Putamen (tissue), 1 donor: ENCODE results near the gene SHF.

Source experiments
- DNase-seq: peaks from one replicate; pipeline ENCODE4 v3.0.0-alpha.2; 2016; ENCODE audit warnings: low spot score

SHF gene

DNA sequence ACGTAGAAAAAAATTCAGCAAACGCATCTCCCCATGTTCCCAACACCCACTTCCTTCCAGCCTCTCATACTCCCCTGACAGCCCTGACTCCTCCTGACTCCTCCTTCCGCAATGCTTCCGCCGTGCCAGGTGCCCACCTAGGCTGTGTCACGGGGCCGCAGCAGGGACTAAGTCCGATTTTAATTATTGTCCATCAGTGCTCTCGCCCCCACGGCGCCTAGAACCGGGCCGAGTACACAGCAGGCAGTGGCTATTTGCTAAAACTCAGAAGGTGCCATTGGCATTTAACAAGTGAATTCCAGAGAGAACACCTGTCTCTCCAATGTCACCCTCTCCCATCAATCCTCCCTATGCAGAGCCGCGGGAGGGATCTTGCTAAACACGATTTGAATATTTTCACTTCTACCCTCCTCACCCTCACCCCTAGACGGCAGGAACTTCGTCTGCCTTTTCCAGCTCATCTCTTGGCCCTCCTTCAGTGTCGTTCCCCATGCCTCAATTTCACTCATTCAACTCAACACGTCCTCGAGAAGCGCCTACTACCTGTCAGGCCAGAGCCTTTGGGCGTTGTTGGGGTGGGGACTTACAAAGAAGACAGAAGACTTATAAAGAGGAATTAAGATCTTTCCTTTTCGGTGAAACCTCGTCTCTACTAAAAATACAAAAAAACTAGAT, 11.5 kb upstream of the SHF start:
- peak; percentile 50 for DNase-seq

DNA sequence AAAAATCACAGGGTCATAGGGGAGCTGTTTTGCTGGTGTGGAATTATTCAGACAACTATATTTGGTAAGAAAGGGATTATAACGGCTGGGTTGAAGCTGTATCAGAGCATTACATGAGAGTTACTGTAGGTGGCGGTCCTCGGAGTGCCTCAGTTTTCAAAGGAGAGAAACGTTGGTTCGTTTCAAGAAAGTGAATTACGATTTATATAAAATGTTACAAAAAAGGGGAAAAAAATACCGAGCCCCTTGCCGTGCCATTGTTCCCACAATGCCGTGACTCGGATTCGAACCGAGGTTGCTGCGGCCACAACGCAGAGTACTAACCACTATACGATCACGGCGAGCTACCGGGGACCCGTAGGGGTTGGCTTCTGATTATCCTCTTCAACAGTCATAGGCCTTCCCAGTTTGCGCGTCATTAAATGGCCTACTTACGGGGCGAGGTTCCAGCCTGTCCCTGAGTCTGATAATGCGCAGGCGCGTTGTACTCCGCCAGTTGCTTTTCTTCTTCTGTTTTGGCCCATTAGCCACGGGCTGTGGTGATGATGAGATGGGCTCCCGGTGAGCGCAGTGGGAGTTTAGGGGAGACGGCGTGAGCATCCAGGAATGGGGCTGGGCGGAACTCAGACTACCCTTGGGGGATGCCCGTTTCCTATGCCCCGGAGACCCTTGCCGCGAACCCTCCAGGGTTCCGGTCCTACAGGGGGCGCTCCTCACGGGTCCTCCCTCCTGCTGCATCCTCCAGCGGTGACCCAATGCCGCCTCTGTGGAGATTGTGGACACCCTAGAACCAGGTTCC, 10.8 kb upstream of the SHF start:
- DNase-seq = peak; percentile 99

DNA sequence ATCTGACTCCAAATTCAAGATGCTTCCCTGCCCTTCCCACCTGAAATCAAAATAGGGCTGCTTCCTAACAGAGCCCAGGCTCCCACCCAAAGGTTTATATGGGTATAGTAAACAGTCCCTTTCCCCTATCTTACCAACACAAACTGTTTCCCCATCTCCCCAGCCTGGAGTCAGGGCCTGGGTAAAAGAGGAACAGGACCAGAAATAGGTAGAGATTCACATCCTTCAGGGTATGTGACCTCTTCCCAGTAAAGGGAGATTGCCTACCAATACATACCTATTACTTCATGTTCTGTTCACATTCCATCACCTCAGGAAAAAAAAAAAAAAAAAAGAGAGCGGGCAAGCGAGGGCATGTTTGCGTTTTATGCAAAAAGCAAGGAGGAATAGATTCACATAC, 9.7 kb upstream of the SHF start:
- DNase-seq = no peak

DNA sequence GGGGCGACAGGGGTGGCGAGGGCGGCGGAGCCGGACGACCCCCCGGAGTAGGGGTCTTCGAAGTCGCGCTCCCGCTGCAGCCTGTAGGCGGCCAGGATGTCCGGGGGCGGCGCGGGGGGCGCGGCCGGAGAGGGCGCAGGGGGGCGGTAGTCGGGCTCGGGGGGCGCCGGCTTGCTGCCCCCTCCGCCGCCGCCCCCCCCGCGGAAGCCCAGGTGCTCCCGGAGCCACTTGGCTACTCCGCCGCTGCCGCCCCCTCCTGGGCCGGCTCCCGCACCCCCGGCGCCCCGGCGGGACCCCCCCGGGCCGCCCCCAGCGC, 230 bp downstream of the SHF start:
- no peak for DNase-seq

DNA sequence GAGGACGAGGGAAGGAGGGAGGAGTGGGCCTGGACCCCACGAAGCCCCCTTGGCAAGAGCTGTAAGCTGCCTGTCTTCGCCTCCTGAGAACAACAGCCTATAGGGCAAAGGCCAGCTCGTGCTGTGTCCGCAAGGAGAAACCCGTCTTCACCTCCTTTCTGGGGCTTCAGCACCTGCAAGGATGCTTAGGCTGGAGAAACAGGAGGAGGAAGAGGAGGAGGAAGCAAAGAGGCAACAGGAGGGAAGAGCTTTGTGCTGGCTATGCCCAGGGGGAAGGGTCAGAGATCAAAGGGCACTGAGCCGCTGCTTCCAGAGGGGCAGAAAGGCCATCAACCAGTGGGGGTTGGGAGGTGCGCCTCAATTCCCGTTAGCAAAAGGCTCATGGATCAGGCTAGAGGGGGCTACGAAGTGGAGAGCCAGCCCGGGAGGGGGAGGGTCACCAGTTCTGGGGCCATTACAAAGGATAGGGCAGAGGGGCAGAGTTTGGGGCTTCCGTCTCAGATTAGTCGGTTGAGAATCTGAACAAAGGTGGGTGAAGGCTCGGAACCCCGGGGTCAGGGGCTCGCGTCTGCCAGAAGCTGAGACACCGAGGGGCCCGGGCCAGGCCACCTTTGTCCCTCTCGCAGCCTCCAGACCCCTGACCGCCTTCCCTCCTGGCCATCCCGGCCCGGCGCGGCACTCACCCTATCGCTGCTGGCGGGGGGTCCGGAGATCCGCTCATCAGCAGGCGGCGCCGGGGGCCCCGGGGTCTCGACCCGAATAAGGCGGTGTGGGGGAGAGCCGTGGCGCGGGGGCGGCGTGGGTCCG, 792 bp downstream of the SHF start:
- no peak for DNase-seq

DNA sequence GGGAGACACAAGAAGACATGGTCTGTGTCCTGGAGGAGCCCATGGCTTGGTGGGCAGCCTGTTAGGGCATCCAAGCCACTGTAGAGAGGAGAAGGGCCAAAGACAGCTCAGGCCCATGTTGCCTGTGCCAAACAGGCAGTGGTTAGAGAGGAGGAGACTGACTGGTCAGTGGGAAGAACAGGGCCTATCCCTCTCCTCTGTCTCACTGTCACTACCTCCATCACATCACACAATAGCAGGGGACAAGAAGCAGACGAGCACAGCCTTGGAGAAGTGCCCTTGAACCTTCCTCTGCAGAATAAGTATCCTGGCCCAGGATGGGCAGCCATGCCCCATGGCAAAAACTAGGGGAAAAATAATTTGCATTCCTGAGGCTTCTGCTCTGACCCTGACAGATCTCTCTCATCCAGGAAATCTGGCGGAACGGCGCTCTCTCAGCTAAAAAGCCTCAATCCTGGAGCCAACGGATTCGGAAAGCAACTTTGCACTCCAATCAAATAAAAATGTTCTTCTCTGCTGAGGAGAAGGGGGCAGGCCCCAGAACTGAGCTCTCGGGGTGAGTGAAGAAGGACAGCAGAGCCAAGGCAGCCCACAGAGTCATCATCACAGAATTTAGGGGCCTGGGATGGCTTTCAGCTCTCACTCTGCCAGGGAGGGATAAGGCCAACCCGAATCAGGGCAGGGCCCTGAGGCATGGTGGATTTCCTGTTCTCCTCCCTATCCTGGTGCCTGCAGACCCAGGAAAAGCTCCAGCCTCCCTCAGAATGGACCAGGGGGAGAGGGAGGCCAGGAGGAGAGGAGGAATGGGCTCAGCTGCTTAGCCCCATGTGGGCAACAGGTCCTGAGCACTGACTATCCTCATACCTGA, 1.6 kb downstream of the SHF start:
- DNase-seq = no peak

DNA sequence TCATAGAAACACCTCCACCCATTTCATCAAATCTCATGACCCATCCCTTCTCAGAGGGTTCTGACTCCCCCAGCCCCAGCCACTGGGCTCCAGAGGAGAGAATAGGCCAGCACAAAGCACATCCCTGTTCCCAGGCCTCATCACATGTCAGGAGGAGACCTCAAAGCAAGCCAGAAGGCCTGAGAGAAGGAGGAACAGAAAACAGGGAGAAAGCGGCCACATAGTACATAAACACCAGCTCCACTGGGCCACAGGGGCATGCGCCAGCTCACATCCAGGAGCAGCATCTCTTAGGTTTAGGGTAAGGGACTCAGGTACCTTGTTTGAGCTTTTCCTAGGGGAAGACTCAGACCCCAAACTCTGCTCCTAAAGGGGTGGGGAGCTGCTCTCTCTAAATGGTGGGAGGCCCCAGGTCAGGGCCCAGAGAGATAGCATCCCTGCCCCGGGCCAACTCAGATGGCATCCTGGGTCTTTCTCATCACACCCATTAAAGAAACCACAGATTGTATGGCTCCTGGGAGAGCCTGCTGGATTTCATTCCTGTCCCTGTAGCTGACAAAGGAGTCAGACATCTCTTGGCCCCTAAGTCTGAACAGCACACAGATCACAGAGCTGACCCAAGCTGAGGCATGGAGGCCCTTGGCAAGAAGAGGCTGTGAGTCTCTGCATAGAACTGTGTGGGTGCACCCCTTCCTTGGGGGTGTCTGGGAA, 2.5 kb downstream of the SHF start:
- DNase-seq = no peak

DNA sequence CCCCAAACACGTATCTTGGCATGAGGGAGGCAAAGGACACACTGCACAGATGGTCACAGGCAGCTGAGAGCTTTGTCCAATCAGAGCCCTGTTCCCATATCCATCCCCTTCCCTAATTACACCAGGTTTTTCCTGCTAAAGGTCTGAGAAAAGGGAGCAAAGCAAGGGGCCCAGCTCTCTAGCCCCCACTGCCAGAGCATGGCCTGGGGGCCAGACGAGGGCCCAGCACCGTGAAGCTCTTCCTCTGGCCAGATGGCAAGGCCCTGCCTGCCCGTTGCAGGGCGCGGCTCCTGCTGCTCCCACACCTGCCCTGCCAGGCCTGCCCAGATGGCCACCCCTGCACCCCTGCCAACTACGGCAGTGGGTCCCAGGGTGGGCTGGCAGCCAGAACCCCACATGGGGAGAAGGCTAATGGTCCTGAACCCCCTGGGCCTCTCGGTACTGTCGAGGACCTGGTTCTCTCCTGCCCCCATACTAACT, 3.2 kb downstream of the SHF start:
- no peak for DNase-seq

DNA sequence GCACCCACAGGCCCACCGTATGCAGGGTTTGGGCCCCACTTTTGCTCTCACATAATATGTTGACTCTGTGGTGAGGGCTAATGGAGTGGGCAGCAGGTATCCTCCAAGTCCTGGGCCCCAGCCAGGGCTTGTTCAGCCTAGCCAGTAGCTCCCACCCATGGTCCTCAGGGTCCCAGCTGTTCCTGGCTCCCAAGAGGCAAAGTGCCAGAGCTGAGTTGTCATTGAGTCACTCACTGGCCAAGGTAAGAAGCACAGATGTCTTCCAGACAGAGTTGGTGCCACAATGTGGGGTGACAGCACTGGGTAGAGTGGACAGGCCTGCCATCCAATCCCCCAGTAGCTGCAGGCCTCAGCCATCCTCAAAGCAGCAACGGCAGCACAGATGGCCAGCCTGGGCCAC, 4.3 kb downstream of the SHF start:
- no peak for DNase-seq

DNA sequence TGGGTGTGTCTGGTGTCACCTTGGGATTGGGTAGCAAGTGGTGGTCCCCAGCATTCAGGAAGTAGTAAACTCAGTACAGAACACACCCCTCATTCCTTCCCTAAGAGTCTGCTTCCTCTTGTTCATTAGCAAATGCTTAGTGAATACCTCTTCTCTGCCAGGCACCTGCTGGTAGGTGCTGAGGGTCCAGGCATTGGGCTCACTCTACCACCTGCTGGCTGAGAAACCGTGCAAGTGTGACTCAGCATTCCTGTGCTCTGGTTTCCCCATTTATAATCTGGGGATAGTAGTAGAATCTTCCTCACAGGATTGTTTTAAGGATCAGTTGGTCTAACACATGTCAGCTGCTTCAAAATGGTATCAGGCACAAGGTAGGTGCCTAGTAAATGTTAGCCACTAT, 4.8 kb downstream of the SHF start:
- no peak for DNase-seq

DNA sequence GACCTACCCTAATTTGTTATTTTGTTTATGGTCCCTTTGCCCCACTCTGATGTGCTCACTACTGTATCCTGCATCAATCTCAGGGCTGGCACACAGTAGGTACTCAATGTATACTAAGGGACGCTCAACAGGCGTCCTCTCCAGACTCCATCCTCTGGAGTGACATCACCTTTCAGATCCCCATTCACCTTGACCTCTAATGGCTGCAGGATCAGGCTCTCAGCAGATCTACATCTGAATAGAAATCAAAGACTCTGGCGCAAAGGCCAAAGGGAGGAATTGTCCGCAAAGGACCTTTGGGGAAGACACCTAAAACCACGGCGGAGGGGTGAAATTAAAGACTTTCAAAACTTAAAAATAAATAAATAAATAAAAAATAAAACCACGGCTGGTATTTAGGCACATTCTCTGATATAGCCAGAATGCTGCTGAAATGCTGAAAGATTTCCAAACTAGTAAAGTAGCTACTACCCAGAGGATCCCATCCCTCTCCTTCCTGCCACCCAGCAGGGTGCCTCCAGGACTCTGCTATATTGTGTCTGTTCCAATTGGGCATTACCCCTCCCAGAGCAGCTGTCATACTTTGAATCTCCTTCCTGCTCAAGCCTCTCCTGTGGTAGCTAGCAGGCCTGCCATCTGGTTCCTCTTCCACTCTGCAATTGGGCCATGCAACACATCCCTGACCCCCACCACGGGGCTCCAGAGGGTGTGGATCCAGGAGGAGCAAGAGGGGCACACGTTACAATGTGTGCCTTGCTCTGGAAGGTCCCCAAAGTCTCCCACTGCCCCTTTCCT, 6.1 kb downstream of the SHF start:
- DNase-seq = no peak

DNA sequence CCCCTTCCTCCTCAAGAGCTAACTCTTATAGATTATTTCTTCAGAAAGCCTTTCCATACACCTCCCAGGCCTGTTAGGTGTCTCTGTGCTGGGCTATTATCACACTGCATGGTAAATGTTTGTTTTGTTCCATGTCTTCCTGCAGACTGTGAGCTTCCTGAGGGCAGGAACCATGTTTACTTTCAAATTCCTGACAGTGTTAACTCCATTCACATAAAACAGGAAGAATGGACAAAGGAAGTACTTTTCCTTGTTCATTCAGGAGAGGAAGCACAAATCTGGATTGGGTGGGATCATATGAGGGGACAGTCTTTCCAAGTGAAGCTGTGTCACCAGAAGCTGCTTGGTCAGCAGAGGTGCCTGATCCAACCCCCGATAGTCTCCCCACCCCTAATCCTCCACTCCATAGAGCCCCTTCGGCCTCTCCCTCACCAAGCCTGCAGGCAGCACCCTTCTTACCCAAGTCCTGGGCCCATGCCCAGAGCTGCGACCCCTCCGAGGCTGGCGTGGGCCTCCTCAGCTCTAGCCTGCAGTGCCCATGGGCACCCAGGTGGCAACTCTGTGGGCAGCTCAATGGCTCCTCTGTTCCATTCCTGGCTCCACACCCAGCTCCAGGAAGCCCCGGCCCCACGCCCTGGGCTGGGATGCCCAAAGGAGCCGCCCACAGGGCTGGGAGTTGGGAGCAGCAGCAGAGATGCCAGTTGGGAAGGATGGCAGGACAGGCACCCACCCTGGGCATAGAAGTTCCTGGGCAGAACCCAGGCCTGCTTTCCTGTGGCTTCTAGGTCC, 6.9 kb downstream of the SHF start:
- no peak for DNase-seq

DNA sequence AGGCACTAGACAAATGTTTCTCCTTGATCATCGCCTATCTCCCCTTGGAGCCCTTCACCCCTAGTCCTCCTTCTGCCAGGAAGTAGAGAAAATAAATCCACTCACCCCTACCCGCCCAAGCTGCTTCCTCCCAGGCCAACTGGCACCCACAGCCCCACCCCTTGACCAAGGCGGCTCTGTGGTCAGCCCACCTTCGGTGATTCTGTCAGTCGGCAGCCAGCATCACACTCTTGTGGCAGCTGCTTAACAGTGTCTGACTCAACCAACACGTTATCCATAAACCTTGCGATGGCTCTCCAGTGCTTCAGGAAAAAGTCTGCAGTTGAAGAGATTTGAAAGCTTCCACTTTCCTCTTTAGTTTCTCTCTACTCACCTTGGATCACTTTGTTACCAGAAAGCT, 7.6 kb downstream of the SHF start:
- no peak for DNase-seq

DNA sequence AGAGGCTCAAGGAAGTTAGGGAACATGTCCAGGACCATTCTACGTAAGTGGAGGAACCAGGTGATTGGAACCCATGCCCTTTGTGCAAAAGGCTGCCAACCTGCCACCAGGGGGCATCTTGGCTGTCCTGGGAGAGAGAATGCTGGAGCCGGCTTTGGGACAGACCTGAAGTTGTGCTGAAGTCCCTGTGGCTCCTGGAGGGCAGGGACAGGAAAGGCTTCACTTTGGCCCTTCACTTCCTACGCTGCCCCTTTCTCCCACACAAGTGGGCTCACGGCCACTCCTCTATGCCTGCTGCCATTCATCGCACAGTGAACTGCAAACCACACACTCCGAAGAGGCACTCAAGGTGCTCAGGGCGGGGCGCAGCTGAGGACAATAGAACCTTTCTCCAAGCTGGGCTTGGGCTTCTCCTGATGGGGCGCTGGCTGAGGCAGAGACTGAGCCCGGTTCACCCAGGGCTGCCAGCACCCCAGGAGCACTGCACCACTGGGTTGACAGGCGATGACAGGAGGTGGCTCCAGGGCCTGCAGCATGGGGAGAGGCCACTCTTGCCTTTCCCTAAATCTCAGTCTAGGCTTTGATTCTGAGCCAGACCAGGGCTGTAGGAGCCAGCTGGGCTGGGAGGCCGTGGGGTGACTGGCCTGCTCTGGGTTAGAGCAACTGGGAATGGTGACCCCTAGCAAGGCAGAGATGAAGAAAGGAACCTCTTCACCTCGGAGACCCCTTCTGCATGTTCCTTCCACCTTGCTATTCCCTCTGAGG, 8.4 kb downstream of the SHF start:
- DNase-seq = no peak

DNA sequence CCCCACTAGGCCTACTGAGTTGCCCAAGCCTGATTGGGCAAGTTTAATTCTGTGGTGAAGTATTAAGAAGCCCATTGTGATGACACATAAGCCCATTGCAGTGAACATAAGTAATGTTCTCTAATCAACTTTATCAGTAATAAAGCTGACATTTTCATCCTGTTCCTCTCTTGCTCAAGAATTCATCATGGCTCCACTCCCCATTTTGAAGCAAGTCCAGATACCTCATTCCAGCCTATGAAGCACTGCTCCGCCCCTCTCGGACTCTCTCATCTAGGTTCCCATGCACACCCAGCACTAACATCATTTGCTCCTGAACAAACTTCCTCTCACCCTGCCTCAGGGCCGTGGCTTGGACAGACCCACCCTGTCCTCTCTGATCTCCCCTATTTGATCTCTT, 10.5 kb downstream of the SHF start:
- DNase-seq = no peak

DNA sequence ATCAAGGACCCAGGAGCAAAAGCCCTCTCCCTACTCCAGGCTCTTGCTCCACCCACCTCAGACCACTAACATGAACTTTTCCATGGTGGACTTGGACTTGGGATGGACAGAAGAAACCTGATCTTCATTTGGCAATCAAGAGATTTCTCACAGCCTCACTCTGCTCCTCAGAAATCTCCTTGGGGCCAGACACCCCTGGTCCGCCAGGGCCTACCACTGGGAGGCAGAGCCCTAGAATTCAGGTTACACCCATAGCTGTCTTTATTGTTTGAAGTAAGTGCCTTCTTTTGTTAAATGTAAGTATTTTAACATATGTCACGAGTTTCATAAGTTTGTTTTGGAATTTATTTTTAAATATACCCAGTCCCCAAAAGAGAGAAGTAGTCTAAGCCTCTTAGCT, 13.2 kb downstream of the SHF start:
- no peak for DNase-seq

DNA sequence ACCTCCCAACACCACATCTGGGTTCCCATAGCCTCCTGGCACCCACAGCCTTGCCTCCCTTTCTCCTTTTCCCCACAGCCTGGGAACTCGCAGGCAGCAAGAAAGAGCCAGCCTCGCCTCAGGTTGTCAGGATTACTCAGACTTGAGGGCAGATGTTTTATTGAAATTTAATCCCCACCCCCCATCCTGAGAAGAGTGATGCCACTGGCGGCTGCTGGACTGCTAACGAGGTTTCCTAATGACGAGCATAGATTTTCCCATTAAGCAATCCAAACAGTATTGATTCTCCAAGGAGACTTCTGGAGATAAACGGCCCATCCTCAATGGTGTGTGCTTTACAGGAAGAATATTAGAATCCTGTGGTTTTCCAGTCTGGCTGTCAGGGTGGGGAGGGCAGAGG, 13.7 kb downstream of the SHF start:
- DNase-seq = no peak

DNA sequence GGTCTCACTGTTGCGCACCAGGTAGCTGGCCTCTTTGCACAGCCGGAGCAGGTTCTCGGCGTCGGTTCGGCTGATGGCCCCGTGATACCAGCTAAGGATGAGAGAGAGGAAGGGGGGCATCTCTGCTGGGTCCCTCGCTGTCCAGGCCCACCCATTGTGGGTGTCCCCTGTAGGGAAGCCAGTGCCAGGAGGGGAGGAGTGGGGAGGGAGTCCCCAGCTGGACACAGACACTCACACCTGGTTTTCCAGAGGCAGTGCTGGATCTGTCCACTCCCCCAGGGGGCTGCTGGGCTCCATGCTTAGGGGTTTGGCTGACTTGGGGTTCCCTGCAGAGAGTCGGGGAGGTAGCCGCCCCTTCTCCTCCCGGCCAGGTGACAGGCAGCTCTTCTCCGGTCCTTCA, 15.9 kb downstream of the SHF start:
- DNase-seq = no peak
